ENCODE measurements around the gene DNAJC24.

The DNAJC24 gene

DNA sequence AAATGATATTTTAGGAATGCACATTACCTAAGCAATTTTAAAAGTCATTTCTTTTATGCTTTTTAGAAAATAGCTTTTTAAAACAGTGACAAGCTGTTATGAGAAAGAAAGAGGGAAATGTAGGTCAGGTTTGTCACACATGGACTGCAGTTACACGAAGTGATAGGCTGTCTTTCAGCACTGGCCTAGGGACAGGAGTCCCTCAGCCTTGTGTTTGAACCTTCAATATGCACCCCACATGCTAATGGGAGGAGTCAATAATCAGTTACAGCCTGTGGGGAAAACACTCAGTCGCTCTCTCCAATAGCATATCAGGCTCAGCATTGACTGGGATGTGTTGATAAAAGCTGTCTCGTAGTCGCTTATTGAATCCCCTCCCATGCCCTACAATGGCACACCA lies 45.8 kb downstream of the DNAJC24 start:
- no peak for DNase-seq (ENCODE audit: low spot score)

DNA sequence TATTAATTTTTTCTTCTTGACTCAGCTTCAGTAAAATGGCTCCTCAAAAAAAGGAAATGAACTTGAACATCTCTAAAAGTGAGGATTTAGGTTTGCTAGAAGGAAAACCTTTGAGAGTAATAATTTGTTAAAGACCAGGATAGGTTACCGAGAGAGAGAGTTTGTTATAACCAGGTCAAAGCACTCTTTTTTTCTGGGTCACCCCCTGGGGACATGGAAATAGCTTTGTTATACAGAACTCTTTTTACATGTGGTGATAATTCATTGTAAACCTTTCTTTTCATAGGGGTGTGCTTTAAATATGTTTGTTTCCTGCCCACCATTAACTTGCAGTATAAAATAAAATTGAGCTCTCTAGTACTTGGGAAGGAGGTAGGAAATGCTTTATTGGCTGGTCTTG lies 47.7 kb downstream of the DNAJC24 start:
- DNase-seq (ENCODE audit: low spot score), result no peak

DNA sequence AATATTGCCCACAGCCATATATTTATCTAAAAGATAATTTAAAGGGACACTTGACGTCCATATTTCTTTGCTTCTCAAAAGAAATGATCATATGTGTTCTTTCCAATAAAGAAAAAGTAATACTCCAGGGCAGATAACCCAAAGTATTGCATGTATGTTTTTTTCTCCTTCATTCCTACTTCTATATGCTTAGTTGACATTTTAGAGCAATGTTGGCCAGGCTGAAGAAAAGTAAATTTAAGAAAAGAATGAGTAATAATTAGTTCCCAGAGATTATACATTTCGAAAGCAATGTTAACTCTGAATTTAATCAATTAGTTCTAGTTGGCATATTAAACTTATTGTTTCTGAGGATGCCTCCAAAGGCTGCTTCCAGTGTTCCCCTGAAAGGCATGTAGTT lies 48.2 kb downstream of the DNAJC24 start:
- DNase-seq (ENCODE audit: low spot score), result no peak

DNA sequence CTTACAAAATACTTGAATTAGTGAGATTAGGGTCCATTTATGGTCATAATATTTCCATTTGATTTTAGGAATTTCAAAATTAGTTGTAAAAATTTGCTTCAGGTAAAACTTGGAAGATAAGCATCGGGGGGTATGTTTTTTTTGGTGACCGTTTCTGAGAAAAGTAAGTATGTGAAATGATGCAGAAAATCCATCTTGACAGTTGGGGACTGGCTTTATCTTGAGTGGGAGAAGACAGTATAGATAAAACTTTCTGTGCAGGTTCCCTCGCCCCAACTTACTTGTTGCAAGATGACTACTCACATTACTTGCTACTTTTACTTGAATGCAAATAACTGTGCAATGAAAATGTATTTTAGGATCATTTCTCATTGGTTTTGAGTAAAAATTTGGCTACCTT lies 49.5 kb downstream of the DNAJC24 start:
- DNase-seq (ENCODE audit: low spot score), result no peak

DNA sequence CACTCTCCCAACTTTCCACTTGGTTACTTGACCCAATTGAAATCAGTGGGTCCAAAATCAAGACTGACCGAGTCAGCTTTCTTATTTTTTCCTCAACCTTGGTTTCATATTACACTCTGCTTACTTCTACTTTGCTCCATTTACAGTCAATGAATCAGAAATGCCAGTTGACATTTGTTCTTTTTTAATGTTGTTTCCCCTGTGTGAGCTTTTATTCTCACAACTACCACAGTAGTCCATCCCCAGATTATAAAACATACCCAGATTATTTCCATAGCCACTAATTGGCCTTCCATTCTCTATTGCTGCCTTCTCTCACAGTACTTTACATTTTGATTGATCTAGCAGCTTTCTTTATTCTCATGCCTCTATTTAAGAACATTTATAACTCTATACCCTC lies 50.0 kb downstream of the DNAJC24 start:
- no peak for DNase-seq (ENCODE audit: low spot score)

DNA sequence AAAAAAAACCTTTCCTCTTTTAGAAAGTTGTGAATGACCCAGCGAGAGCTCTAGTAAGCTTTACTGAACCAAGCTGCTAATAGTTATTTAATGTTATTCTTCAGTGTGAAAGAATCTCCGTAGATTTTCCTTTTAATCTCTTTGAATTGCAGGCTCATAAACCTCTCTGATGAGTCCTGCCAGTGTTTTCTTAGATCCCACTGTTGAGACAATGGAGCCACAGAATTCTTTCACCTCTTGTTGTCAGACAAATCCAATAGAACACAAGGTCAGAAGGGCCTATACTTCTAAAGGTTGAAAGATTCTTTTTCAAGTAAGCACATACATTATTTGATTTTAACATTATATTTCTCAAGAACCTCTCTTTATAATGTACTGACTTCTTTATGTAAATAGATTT lies 52.2 kb downstream of the DNAJC24 start:
- no peak for DNase-seq (ENCODE audit: low spot score)

DNA sequence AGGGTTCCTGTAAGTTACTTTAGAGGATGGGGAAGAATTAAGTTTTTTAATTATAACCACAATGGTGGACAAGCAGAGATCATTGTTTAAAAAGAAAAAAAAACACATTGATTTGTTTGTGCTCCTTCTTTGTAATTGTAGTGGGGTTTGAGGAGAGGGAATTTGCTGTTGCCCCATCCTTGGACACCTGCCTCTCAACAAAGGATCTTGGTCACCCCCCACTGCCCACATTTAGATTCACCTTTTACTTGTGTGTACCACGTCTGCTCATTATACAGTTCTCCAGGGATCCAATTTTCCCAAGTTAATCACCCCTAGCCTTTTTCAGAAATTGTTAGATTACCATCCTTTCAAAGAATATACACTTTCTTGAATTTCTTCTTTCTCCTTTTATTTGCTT lies 53.0 kb downstream of the DNAJC24 start:
- no peak for DNase-seq (ENCODE audit: low spot score)

DNA sequence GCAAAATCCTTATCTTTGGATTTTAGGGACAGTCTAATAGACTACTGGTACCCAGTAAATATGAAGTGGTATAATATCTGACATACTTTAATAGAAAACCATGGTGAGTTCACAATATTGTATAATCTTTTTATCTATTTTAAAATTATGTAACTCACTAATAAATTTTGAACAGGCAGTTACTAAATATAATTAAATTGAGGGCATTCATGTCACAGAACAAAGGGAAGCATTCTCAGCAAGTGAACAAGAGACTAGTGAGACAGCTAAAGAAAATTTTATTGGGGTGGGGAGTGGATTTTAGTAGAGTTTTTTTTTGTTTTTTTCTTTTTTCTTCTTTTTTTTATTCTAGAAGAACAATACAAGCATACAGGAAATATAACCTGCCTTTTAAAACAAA lies 55.0 kb downstream of the DNAJC24 start:
- DNase-seq (ENCODE audit: low spot score), result peak; percentile 2

DNA sequence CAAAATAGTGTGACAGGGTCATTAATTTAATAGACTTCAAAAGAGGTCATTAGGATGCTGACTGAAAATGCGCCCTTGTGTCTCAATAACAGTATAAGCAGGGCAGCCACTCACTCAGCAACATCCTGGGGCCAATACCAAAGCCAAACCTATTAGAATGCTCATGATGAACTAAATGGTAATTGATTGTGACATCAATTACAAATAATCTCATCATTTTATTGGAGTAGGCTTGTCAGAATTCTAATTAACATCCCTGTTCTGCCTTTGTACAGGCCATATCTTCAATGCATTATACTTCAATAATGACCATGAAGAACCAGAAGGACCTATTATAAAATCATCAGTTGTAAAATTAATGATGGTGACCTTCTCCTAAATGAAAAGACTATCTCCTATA lies 64.2 kb downstream of the DNAJC24 start:
- no peak for DNase-seq (ENCODE audit: low spot score)

DNA sequence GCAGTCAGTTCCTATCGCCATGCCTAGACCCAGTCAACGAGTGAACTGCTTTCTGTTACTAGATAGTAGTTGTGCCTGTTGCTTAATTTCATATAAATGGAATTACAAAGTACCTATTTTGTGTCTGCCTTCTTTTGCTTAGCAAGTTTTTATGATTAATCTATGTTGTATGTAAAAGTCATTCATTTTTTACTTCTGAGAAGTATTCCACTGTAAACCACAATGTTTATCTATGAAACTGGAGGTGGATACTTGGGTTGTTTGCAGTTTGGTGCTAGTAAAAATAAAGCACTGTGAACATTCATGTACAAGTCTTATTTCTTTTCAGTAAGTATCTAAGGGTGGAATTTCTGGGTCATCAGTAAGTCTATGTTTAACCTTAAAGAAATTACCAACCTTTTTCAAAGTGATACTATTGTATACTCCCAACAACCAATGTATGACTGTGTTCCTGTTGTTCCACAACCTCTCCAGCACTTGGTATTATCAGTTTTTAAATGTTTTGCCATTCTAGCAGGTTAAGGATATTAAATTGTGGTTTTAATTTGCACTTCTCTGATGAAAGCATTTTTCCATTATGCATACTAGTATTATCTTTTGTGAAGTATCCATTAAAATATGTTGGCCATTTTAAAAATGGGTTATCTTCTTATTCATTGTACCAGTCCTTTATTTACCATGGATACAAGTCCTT lies 68.2 kb downstream of the DNAJC24 start:
- no peak for DNase-seq (ENCODE audit: low spot score)

DNA sequence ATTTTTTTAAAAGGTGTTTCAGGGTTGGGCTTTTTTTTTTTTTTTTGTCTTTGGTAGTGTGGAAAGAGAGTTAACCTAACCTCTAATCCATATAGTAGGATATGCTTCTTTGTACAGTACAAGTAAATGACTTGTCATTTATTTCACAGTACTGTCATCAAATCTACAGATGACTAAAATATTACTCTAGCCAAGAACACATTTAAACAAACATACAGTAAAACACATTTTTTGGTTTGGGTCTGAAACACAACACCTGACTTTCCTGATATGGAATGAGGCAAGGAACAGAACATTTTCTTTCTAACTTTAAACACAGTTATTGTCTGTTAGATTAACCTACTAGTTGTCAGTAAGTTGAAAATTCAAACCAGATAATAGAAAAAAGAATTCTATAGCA lies 71.6 kb downstream of the DNAJC24 start:
- DNase-seq (ENCODE audit: low spot score), result no peak

DNA sequence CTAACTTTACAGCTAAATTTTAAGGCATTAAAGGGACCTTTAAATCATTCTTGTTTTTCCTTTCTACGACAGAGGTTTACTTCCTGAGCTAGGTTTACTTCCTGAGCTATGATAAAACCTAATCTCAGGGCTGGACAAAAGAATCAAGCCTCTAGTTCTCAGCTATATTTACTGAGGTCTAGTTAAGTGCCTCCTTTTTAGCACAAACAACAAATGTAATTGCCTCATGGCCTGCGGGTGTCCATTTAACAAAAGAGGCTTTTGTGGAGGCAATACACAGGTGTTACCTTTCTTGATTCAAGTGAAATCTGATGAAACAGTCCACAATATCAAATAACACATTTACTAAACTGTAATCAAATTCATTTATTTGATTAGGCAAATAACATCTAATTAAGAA lies 72.4 kb downstream of the DNAJC24 start:
- no peak for DNase-seq (ENCODE audit: low spot score)

DNA sequence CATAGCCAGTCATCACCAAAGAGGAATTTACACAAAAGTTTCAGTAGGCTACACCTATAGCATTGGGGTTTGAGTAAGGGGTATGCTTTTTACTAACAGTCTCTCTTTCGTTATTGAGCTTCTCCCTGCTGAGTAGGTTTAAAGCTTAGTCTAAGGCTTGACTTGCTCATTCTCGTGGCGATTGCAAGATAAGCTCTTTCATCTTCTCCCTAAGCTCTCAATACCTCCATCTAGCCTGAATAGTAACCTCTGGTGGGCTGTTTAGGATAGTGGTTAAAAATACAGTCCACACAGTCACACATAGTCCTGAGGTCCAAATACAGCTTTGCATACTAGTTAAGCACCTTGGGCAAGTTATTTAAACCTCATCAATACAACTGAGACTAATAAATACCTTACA lies 74.1 kb downstream of the DNAJC24 start:
- no peak for DNase-seq (ENCODE audit: low spot score)

DNA sequence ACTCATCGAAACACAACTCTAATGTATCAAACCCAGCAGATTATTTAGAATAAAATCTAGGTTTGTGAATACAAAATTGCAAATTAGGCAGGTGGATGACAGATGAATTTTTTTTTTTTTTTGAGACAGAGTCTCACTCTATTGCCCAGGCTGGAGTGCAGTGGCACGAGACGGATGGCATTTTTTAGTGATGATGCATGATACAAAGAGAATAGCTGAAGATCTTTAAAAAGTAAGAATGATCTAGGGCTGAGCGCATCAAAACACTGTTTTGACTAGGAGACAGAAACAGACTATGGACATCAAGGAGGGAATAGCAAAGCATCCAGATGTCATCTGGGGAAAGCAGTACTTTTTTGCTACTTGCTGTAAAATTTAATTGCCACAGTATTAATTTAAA lies 76.0 kb downstream of the DNAJC24 start:
- DNase-seq (ENCODE audit: low spot score), result no peak

DNA sequence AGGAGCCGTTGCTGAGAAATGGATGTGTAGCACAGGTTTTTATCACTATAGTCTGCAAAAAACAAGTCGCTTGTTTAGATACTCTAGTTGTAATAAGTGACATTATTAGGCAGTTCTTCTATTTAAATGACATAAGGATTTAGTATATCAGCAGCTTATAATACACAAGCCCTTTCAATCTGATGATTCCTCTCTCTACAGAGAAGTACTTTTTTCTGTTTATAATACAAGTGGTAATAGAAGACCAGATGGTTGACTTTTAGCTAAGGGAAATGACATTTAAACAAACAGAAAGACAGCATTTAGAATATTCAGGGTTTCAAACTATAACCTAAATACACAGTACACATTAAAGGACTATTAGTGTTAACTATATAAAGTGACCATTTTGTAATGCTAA lies 79.4 kb downstream of the DNAJC24 start:
- DNase-seq (ENCODE audit: low spot score), result no peak

DNA sequence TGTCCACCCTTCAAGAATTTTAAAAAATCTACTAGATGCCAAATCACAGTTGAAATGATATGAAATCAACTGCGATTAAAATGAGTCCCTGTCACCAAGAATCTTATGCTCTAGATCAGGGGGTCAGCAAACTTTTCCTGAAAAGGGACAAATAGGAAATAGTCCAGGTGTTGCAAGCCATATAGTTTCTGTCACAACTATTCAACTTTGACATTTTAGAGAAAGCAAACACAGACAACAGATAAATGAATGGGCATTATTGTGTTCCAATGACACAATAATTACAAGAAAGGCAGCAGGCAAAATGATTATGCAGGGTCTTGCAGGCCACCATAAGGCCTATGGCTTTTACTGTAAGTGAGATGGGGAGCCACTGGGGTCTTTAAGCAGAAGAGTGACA lies 81.2 kb downstream of the DNAJC24 start:
- DNase-seq (ENCODE audit: low spot score), result no peak

DNA sequence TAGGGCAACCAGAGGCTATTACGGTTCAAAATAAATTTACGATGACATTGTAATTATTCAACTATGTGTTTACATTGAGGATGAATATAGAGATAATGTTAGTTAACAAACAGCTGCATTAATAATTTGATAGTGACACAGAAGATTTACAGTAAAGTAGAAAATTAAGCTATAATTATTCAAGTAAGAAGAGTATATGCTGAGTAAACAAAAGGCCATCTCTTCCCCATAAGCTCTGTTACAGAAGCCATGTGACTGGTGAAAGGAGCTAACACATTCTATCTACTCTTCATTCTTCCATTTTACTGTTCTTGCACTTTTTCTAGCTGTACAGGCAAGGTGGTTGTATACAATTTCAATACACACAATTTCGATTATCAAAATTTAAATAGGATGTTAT lies 85.5 kb downstream of the DNAJC24 start:
- no peak for DNase-seq (ENCODE audit: low spot score)

DNA sequence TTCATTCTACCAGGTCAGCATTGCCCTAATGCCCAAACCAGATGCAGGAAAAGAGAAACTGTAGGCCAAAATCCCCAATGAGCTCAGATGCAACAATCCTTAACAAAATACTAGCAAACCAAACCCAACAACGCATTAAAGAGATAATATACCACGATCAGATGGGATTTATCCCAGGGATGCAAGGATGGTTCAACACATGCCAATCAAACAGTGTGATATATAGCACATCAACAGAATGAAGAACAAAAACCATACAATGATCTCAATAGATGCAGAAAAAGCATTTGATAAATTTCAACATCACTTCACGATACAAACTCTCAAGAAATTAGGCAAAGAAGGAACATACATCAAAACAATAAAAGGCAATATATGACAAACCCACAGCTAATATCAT lies 94.8 kb downstream of the DNAJC24 start:
- DNase-seq (ENCODE audit: low spot score), result no peak

DNA sequence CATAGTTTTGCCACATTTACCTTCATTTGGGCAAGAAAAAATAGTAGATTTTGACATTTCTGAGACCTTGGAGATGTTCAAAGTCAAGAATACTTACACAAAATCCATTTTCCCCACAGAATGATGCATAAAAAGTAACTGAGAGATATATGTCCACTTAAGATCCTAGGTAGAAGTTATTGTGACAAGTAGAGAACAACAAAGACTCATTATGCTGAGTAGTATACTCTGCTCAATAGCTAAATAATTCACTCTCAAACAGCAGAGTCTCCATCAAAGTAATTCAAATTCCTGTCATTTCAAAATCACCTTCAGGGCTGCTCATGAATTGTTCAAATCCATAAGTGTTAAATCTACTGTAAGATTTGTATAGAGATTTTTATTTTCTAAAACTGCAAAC lies 104.4 kb downstream of the DNAJC24 start:
- DNase-seq (ENCODE audit: low spot score), result no peak

DNA sequence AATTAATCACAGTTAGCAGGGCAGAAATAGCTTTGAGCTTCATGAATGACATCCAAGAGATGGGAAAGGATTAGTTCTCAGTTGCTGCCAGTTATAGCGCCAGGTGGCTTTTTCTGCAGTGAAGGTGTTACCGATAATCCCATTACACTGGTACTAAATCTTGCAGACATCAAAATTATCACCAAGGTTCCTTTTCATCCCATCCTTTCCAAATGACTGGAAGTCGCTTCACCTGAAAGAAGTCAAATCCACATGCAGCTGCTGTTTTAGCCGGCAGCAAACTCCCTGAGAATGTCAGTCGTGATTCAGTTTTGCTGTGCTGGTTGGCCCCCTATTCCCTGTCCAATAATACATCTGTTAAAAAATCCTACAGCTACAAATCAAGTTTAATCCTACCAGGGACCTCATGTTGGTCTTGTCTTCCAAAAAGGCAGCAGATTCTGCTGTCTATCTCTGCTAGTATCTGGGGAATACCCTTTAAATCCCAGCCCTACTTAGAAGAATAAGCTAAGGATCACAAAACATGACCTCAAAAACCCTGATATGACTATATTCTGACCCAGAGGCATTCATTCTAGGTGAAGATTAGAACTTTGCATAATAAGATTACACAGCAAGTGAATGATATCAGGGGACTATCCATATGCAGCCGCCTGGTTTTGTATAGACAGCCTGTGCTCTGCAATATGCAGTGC lies 108.0 kb downstream of the DNAJC24 start:
- DNase-seq (ENCODE audit: low spot score), result no peak

DNA sequence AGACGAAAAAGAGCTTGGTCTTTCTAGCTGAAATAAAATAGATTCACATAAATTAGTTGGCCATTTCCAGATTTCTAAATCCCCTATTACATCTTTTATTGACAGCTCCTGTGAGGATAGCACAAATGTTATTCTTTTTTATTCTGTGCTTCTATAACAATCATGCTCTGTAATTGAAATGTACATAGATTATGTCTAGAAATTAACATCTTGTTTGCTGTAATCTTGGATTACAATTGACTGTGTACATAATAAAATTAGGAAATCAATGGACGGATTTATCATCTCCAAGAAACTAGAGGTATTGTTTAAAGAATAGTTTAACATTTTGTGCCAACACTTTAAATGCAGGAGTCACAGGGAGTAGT lies 108.5 kb downstream of the DNAJC24 start:
- DNase-seq (ENCODE audit: low spot score), result no peak

DNA sequence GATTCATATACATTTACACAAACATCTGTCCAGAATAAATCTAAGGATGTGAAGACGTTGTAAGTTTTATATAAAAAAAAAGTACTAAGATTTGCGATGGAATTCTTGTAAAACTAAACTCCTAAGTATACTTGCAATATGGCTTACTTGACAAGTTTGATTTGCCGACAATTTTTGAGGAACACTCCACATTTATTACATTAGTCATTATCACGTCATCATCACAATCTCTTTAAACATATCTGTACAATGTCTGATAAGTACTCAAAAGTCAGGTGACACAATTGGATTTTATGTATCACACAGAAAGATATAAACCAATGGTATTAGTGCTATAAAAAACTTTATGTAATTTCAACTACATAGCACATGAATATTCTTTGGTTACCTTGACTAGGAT lies 109.4 kb downstream of the DNAJC24 start:
- no peak for DNase-seq (ENCODE audit: low spot score)

DNA sequence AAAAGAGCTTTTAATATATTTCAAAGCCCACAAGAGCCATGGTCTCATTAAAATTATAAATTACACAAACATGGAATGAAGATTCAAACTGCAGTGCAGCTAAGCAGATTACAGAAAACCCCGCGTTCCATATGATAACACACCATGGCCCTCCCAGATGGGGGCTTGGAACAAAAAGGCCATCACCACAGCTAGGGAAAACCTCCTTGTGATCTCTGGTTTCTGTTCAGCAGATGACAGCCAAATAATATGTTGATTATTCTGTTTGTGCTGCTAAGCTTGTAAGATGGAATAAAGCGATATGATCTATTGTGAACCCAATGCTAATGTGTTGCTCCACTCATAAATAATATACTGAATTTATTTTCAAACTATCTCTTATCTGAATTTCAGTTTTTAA lies 111.3 kb downstream of the DNAJC24 start:
- no peak for DNase-seq (ENCODE audit: low spot score)
